ENCODE data around the gene COBL. TPM values are rescaled to one million over a fixed set of nuclear protein-coding genes. Genes with fewer than 3 reads are reported as not detected.

Gene COBL
- total RNA-seq, 1 experiment from 2014 or later: 1.2 TPM

DNA sequence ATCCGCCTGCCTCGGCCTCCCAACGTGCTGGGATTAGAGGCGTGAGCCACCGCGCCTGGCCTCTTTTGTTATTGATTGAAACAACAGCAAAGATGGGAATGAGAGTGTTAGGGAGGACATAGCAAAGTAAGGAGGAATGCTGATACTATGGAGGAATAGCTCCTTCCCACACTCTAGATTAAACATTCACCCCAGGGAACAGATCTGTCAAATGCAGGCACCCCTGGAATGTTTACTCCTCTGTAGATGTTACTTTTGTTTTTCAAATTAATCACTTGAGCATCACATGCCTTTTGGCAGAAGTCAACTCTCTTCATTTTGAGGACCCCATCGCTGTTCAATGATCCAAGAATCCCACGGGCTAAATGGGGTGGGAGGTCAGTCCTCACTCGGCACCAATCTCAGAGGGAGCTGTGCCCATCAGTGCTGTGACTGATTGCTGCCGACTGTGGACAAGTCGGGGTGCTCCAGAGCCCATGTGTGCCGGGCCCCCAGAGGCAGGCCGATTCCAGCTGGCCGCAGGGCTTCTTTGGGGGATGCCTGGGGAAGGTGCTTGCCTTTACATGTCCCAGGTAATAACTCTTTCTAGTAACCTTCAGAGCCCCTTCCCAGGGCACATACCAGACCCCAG is 10.2 kb upstream of the COBL start:
- DNase-seq (ENCODE audit: low read depth): no peak

- DNase-seq (ENCODE audit: low read depth): no peak
Observed at GRCh38 chr7:51325908-51326307, 9.3 kb upstream of the COBL start.

DNA sequence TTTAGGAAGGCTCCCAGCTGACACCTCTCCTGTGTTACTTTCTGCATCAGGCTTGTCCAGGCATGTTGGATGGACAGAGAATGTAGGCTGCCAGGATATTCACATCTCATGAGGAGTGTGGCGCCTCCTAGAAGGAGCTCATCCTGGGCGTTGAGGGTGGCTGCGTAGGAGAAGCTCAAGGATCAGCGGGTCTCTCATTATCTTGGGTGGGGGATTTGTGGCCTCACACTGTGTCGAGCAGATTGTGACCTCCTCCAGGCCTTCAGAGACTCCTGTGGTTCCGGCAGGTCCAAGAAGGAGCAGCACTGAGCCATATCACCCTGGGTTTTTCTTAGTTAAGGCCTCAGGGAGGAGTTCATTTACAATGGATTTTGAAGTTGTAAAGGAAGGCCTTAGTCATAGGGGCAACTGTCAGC is 8.7 kb upstream of the COBL start:
- DNase-seq (ENCODE audit: low read depth): no peak

- peak; percentile 14 for DNase-seq (ENCODE audit: low read depth)
Observed at GRCh38 chr7:51324206-51324898, 7.7 kb upstream of the COBL start.

DNA sequence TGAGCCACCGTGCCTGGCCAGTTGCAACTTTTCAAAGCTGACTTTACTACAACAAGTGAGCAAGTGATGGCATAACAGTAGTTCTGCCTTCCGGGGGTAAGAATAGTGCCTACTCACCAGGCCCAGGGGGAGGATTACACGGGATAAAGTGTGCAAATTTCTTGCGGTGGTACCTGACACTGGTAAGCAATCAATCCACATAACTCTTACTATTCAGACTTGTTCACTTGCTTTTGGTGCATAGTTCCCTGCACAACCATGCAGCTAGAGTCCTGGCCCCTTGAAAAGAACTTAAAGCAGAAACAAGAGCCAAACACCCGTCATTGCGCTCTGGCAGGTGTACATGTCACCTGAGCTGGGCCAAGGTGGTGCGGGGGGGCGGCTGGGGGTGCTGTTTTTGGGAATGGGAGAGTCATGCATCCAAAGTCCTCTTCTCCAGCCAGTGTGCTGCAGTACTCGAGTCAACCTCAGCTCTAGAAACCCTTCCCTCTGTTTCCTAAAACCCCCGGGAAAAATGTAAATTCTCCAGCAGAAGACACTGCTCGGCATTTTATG is 5.4 kb upstream of the COBL start:
- no peak for DNase-seq (ENCODE audit: low read depth)

- no peak for DNase-seq (ENCODE audit: low read depth)
Observed at GRCh38 chr7:51318886-51319579, 2.4 kb upstream of the COBL start.

- DNase-seq (ENCODE audit: low read depth): no peak
Observed at GRCh38 chr7:51318001-51318400, 1.4 kb upstream of the COBL start.

- no peak for DNase-seq (ENCODE audit: low read depth)
Observed at GRCh38 chr7:51317582-51317910, 937 bp upstream of the COBL start.

DNA sequence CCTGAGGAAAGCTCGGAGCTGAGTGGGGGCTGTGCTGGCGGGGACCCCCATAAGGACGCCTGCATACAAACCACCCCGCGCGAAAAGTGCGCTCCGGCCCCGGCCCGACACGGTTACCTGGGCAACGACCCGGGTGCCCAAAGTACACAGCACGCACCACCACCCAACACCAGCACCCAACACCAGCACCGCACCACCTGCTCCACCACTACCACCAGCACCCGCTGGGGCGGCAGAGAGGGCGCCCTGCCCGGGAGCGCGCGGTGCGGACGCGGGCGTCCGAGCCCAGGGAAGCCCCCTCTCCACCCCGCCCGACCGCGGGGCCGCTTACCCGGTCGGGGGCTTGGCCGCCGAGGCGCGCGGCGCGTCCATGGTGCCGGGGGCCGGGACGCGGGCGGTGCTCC is 345 bp downstream of the COBL start:
- no peak for DNase-seq (ENCODE audit: low read depth)

- DNase-seq (ENCODE audit: low read depth): no peak
Observed at GRCh38 chr7:51315393-51316261, 982 bp downstream of the COBL start.

GRCh38 chr7:51314726-51315125 is 1.9 kb downstream of the COBL start:
- DNase-seq (ENCODE audit: low read depth): no peak

DNA sequence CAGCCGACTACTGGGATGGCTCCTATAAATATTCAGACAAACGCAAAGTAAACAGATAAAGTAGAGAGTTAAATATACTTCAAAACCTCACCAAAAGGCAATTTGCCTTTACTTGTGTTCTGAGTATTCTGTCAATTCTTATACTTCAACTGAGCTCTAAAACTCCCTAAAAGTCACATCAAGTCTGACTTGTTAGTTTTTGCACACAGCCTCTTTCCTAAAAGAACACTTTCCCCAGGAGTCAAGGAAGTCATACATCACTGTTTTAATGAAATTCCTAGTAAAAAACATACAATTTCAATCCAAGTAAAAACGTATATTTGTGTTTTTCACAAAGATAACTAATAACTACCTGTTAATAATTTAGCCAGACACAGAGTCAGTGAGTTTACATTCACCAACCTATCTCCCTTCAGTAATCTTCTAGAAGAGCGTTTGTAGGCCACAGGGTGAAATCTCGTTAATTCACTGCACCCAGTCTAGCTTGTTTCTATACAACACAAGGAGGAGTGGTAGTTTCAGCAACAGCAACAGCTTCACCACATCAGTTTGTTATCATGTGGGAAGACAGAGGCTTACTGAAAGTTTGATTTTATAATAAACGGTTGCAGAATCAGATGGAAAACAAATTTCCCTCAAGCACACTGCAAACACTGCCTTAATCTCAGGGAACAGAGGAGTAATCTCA is 2.7 kb downstream of the COBL start:
- DNase-seq (ENCODE audit: low read depth): no peak

DNA sequence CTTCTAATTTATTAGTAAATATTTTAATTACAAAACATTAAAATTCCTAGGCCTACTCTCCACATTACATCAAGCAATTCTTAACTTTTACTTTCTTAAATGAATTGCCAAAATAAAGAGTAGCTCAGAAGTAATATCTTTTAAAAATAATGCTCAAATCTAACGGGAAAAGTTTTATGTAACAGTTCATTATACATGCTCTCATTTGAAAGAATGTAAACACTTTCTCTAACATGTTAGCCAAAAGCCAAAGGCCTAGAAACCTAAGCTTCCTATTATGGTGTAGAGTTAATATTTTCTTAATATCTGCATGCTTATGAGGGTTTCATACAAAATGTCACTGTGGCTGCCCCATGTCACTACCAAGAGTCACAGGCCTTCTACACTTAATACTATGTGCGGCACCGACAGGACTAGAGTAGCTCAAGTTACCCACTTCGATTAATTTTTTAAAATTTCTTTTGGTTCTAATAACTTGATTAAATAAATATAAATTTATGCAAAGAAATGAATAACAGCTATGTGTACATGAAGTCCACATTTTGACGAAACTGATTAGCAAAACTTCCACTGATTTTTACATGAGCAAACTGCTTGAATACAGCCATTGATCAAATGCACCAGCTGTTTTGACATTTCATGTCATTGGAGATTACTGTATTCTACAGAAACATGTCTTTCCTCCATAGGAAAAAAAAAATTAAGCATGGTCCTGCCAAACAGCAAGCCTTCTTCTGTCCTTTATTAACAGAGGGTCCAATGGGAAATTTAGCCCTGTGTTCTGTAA is 3.5 kb downstream of the COBL start:
- DNase-seq (ENCODE audit: low read depth): no peak

DNA sequence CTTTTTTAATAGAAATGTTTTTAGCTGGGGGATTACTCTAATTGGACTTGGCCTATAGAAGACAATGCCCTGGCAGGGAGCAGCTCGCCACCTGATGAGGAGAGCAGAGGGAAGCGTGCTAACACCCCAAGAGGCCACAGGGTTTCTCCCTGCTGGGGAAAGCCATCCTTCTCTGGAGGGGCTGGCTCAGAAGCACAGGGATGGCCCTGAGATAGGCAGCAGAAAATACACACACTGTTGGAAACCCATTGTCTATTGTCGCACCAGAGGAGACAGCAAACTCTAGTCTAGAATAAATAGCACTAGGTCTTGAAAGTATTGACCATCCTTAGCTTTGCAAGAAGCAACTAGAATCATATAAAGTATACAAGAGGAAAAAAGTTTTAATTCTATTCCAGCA is 5.4 kb downstream of the COBL start:
- no peak for DNase-seq (ENCODE audit: low read depth)

GRCh38 chr7:51310131-51310583 is 6.5 kb downstream of the COBL start:
- DNase-seq (ENCODE audit: low read depth): no peak

GRCh38 chr7:51309361-51310130 is 7.1 kb downstream of the COBL start:
- no peak for DNase-seq (ENCODE audit: low read depth)

DNA sequence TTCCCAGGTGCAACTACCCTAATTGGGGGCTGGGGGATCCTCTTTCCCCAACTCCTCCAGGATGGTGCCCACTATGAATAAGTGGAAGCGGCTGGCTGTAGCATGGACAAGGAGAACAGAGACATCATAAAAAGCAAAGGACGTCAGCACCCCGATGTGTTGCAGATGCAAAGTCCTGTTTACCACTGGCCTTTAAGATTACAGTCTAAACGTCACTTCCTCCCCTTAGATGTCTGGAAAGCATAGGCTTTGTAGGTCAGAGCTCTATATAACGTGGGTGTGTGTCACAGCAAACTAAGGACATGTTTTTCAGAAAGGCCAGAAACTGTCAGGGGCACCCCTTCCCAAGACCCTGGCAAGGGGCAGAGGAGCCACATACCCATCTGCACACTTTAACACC is 7.9 kb downstream of the COBL start:
- DNase-seq (ENCODE audit: low read depth): no peak

GRCh38 chr7:51308265-51308664 is 8.3 kb downstream of the COBL start:
- DNase-seq (ENCODE audit: low read depth): no peak

- no peak for DNase-seq (ENCODE audit: low read depth)
Observed at GRCh38 chr7:51307651-51308210, 8.9 kb downstream of the COBL start.
